GM12864 (cell line): Measurements from ENCODE around the gene PCDH9.

Experiments used
- DNase-seq: peaks from one replicate; pipeline ENCODE4 v3.0.0-alpha.2; 2011; ENCODE audit warnings: low read depth
- H3K4me3 ChIP-seq: 2 replicates; pipeline ENCODE4 v1.5.1; 2011; ENCODE audit warnings: mild to moderate bottlenecking, low read depth, low read length, control low read depth
- CTCF ChIP-seq: IDR thresholded peaks from 2 replicates; pipeline ENCODE4 v1.5.1; 2011; ENCODE audit warnings: low read depth, mild to moderate bottlenecking, moderate library complexity, low read length, control low read depth, inconsistent platforms; ENCODE audit errors: missing control alignments

Gene PCDH9

GRCh38 chr13:66409542-66409941 lies 820.6 kb downstream of the PCDH9 start:
- no peak for TF ChIP-seq CTCF
- DNase-seq, result no peak
- H3K4me3 ChIP-seq, result no peak overlapping the region

- no peak for DNase-seq
- no peak for TF ChIP-seq CTCF
Observed at GRCh38 chr13:66407128-66407527, 823.0 kb downstream of the PCDH9 start.

GRCh38 chr13:66405908-66406802 lies 824.0 kb downstream of the PCDH9 start:
- DNase-seq, result no peak
- TF ChIP-seq CTCF, result no peak
- no peak overlapping the region for H3K4me3 ChIP-seq

More at GRCh38 chr13:66407128-66407527, 823.0 kb downstream of the PCDH9 start:
- H3K4me3 ChIP-seq, result no peak overlapping the region

- no peak overlapping the region for H3K4me3 ChIP-seq
- no peak for TF ChIP-seq CTCF
- DNase-seq, result no peak
Observed at GRCh38 chr13:66402546-66402945, 827.6 kb downstream of the PCDH9 start.

- no peak for TF ChIP-seq CTCF
- DNase-seq, result no peak
- no peak overlapping the region for H3K4me3 ChIP-seq
Observed at GRCh38 chr13:66402066-66402465, 828.1 kb downstream of the PCDH9 start.

- TF ChIP-seq CTCF, result no peak
- H3K4me3 ChIP-seq, result no peak overlapping the region
- no peak for DNase-seq
Observed at GRCh38 chr13:66400292-66400691, 829.8 kb downstream of the PCDH9 start.

- no peak for TF ChIP-seq CTCF
- H3K4me3 ChIP-seq, result no peak overlapping the region
- DNase-seq, result no peak
Observed at GRCh38 chr13:66399873-66400272, 830.3 kb downstream of the PCDH9 start.
